GM19193 (cell line): Measurements from ENCODE around the gene MLC1.

Experiments
- POLR2A ChIP-seq: IDR thresholded peaks from 4 replicates; pipeline ENCODE4 v1.6.1; 2011; ENCODE audit not compliant: insufficient read depth, insufficient read length; ENCODE audit errors: extremely low read depth

MLC1 gene

DNA sequence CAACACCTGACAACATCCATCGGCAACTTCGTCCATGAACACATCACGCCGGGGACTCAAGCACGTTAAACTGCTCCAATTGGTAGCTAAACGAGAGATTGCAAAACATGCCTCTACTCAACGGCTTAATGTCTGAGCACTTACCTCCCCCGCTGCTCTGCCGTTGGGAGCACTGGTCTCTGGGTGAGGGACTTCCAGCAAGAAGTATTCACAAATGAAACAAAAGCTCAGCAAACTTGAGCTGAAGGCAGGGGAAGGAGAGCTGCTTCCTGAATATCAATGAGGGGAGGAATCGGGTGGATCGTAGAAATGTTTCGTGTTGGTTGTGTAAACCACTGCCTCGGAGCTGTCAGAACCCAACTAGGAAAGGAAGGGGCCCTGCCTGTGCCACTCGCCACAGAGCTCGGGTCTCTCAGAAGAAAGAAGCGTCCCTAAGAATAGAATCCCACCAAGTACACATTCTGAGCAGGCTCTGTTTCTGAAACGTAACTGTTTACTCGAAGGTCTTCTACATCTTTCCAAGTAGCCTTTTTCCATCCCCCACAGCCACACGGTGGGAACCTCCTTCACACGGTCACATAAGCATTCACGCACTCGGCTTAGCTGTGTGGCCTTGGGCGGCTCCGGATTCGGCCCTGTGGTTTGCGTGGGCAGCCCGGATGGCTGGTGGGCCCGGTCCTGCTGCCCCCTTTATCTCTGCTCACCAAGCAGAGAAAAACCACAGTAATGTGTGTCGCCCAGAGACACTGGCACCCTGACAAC lies at the start of gene MLC1:
TSS of gene MLC1 (minus strand) at position 216 of the 762 bp plus-strand sequence. CDS start 524 bp downstream, outside the sequence.
- no peak for TF ChIP-seq POLR2A

DNA sequence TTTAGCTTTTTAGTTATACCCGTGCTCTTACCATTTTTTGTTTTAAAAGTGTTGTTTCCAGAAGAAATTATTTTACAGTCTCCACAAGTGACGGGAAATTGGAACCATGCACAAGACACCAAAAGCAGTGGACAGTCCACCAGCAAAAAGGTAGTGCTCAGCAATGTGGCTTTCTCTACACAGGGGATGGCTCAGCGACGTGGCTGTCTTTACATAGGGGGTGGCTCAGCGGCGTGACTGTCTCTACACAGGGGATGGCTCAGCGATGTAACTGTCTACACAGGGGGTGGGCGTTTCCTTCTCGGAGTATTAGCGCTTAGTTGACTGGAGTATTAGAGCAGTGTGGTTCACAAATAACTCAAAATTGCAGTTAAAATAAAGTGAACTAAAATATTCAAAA lies 49.3 kb upstream of the MLC1 start:
- TF ChIP-seq POLR2A = no peak

DNA sequence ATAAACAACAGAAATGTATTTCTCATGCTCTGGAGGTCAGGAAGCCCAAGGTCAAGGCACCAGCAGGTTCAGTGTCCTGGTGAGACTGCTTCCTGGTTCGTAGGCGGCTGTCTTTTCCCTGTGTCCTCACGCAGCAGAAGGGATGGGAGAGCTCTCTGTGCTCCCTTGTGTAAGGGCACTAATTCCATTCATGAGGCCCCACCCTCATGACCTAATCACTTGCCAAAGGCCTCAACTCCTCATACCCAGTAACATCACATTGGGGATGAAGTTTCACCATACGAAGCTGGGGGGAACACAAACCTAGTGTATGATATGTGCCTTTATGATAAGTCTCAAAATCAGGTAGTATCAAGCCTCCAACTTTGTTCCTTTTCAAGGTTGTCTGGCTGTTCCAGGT lies 46.7 kb upstream of the MLC1 start:
- no peak for TF ChIP-seq POLR2A

DNA sequence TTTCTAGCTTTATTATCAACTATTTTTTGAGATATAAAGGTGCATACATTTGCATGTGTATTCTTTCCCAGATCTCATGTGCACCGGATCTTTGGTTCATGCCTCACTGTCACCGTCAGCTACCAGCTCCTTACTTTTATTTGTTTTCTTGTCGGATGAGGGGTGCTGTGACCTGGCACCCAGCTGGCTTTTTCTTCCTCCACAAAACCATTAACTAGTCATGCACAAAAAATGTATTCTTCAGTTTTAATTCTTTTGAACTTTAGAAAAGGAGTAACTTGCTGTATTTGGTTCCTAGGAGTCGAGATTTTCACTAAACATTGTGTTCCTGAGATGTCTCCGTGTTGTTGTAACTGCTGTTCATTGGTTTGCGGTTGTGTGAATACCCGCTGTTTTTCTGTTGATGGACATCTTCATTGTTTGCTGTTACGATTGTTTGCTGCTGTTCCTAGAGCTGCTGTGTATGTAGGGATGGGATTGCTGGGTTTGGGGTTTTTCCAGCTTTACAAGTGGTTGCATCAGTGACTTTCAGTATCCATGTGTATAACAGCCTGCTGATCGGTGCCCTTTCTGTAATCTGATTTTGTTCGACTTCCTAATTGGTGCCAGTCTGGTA lies 44.0 kb upstream of the MLC1 start:
- TF ChIP-seq POLR2A = no peak

DNA sequence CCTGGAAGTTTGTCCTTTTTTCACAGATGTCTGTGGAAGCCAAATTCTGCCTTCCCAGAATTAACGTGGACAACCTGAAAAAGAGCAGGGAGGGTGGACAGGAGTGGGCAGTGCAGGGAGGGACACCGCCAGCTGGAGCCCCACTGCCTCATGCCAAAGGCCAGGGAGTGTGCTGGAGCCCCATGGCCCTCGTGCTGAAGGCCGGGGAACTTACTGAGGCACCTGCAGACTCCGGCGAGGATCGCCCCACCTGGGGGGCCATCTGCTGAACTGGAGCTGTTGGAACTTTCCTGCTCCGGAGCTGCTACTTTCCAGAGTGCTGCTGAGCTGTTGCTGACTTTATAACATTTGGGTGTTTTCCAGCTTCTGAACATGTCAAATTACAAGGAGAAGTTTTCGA lies 39.8 kb upstream of the MLC1 start:
- TF ChIP-seq POLR2A = no peak

DNA sequence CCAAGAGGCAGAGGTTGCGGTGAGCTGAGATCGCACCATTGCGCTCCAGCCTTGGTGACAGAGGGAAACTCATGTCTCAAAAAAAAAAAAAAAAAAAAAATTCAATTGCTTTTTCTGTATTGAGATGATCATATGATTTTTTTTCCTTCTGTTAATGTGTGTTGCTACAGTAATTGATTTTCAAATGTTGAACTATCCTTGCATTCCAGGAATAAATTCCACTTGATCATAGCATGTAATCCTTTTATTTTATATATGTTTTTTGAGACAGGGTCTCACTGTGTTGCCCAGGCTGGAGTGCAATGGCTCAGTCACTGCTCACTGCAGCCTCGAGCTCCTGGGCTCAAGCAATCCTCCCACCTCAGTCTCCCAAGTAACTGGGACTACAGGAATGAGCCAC lies 37.9 kb upstream of the MLC1 start:
- no peak for TF ChIP-seq POLR2A

DNA sequence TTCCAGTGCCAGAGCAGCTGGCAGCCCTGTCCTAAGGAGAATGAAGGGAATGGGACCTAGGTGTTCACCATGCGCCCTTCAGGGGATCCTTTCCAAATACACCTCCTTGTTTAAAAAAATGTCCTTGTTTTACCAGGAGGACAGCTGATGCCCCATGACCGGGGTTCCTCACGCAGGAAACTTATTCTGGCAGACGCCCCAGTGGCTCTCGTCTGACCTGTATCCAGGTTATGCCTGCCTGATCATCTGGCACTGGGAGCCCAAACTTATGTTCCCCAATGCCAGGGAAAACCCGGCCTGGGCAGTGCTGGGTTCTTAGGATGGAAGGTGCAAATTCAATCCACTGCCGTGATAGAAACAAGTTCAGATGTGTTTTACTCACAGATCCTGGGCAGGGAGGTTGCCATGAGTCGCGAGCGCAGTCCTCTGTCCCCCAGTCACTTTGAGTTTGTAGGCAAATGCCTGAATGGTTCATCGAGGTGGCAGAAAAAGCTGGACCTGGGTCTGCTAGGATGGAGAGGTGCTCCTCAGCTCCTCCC lies 36.0 kb upstream of the MLC1 start:
- no peak for TF ChIP-seq POLR2A

DNA sequence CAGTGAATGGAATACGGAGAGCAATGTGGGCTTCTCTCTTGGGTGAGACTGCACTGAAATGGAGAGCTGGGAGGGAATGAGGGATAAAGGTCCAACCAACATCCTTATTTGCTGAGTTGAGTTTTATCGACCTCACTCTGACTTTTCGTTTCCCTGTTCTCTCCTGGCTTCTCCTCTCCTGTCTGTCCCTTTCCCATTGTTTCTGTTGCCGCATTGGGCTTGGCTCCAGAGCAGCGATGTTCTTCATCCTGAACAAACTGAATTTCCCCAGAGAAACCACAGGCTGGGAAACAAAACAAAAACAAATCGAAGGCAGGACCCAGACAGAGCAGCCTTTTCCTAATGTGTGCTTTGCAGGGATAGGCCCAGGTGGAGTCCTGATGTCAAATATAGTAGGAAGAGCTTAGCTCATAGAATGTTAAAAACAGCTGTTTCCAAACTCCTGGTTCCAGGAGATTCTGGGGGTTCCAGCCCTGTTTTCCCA lies 34.6 kb upstream of the MLC1 start:
- no peak for TF ChIP-seq POLR2A

DNA sequence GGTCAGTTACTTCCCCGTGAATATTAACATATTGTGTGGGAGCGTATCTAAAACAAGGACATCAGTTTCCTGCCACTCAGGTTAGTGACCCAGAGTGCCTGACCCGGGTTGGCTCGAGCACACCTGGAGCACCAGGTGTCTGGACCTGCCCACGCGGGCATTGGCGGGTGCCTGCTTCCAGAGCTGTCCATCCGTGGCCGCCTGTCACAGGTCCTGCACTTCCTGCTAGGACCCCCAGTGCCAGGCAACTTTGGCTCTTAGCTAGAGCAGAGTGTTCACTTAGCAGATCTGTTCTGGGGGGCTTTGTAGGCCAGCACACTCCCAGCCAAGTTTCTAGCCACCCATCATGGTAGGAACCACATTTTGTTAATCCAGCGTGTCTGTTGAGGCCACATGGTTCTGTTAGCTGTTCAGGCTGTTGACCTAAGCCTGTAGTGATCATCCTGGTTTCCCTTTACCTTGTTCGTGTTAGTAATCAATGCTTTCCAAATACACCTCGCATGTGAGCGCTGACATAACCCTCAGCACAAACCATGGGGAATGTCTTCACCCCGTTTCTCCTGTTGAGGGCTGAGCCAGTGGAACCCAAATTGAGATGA lies 34.0 kb upstream of the MLC1 start:
- no peak for TF ChIP-seq POLR2A

DNA sequence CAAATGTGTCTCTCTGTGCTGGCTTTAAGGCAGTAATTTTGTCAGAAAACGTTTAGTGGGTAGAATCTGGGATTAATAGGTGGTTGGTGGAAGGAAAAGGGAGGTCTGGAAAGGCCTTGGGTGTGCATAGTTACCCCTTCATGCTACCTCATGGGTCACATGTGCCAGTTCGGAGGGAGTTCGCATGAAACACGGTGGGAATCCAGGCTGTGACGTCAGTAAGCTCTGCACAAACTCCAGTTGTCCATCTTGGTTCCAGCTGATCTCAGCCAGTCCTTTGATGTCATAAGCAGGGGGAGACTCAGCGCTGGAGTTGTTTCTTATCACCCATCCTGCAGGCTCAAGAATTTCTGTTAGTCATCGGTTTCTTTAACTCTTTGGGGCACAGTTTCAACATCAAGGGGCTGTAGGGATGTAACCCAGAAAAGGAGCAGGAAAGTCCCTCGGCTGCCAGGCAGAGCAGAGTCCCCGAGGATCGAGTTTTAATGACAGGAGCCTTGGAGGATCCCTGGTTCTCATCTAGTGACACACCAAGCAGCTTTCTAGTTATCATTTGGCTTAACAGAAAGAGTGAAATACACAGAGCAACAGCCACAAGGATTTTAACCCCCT lies 33.4 kb upstream of the MLC1 start:
- TF ChIP-seq POLR2A = no peak

DNA sequence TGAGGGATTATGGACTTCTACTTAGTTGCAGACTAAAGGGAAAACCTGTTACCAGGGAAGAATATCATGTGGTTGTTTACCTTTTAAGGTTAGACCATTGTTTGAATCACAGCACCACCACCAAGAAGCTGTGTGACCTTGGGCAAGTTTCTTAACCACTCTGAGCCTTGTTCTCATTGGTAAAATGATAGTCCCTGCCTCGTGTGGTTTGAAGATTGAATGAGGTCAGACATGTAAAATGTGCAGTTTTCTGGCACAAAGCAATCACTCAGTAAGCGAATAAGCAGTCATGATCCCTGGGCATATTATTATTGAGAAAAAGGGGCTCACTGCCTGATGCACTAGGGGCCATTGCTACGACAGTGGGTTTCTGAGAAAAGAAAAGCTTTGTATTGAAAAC lies 32.9 kb upstream of the MLC1 start:
- no peak for TF ChIP-seq POLR2A

DNA sequence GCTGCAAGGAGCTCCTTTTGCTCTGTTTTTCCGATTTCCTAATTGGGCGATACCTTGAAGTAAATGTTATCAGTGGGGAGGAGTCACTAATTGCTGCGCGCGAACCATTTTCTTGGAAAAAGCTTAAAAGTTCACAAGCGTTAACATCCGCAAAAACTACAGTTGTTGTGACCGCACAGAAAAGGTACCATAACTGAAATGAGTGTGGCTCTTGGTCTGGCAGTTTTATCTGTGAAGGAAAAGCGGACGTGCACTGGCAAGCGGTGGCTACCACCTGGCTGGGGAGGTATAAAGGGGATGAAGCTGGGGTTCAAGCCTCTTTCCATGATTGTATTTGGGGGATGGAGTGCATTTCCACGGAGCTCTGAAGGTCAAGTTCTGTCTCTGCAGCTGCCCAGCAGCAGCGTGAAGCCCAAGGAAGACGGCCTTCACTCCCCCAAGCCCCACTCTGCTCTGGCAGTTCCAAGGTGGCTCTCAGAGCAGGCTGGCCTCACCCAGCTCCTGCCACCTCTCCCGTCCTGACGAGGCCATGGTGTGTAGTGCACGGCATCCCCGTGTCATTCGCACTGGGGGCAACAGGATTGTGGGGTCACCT lies 32.0 kb upstream of the MLC1 start:
- no peak for TF ChIP-seq POLR2A

DNA sequence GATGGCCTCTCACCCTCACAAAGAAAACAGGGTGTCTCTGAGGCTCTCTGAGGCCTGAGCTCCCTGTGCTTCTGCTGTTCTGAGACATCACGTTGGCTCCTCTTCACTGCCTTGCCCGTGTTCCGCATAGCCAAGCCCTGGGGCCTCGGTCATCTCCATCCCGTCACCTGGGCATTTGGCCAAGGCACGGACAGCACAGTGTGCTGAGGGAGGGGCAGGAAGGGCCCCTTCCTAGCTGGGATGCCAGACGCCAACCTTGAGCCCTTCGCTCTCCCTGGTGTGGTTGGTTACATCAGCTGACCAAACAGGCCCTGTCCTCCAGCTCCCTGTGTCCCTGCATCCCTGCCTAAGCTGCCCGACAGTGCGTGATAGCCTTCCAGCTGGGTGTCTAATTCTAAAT lies 30.5 kb upstream of the MLC1 start:
- no peak for TF ChIP-seq POLR2A

DNA sequence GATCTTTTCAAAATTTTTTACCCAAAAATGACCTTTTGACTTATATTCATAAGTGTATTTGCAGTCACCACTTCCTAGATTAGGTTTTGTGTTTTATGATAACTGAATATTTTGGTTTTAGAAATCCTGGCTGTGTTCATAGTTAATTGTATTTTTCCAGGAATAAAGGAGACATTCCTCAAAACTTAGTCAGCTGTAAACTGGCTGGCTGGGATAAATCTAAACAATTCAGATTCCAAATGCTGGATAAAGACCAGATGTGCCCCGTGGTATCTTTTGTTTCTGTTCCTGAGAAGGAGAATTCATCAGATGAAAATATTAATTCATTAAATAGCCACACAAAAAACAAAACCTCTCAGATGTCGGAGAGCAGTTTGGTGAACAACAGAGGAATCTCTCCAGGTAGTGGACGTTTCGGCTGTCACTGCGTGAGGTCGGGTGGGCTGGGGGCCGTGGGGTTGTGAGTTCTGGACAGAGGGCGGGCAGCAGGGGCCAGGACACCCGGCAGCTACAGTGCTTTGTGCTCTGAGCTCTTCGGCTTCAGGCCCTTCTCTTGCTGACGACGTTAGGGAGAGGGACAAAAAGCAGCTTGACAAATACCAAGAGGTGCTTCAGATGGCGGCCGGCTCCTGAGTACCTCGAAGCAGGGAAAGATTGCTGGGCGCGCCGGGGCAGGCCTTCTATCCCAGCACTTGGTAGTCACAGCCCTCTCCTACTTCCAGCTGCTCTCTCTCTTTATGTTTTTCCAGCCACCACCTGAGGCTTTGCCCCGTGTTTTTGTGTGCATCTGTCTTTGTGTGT lies 29.2 kb upstream of the MLC1 start:
- TF ChIP-seq POLR2A = no peak
